Mesothelial cell of epicardium (in vitro differentiated cells): ENCODE measurements around the gene MYMX. TPM values are rescaled to one million over a fixed set of nuclear protein-coding genes. Genes with fewer than 3 reads are reported as not detected.
"Not testable (repeated sequence)": the region's sequence is repeated elsewhere in the genome, so short reads cannot be mapped to it uniquely, and the experiment has no call there.

Source experiments
- DNase-seq, 2 experiments: peaks; one replicate each; pipeline ENCODE4 v3.0.0; 2021; ENCODE audit warnings: low spot score in 2 of 2; ENCODE audit not compliant: unreplicated experiment in 2 of 2
- H3K27ac Mint-ChIP-seq: 2 replicates; pipeline ENCODE4 v1.8.0; 2021; ENCODE audit warnings: mixed read lengths
- H3K27me3 Mint-ChIP-seq: 2 replicates; pipeline ENCODE4 v1.8.0; 2021; ENCODE audit warnings: low read depth, mixed read lengths
- H3K36me3 Mint-ChIP-seq: 2 replicates; pipeline ENCODE4 v1.8.0; 2021; ENCODE audit warnings: mixed read lengths
- H3K4me1 Mint-ChIP-seq: 2 replicates; pipeline ENCODE4 v1.8.0; 2021; ENCODE audit warnings: mixed read lengths
- H3K4me3 Mint-ChIP-seq: 2 replicates; pipeline ENCODE4 v1.8.0; 2021; ENCODE audit warnings: mild to moderate bottlenecking, moderate library complexity, mixed read lengths
- H3K9me3 Mint-ChIP-seq: 2 replicates; pipeline ENCODE4 v1.8.0; 2021; ENCODE audit warnings: mixed read lengths
- CTCF ChIP-seq: fragments of 200-600 bp; sonication (generic); IDR thresholded peaks from one replicate; pipeline ENCODE4 v1.5.0; 2021; ENCODE audit warnings: antibody characterized with exemption; ENCODE audit not compliant: unreplicated experiment
- total RNA-seq: library from RNA; stranded (reverse); gene quantifications from 3 replicates; pipeline ENCODE4 v1.2.1, GENCODE V29; 2021

MYMX gene
- total RNA-seq, 1 donor from 2014 or later, result not detected

GRCh38 chr6:44179072-44179536 lies 37.6 kb upstream of the MYMX start:
- Mint-ChIP-seq H3K9me3 (no peaks in the 10 kb centered on the region), H3K27me3 (no peaks in the 10 kb centered on the region), H3K27ac (peak overlapping the region; percentile 4), H3K36me3 (no peaks in the 10 kb centered on the region), H3K4me3 (no peak overlapping the region), H3K4me1 (no peaks in the 10 kb centered on the region)
- no peak for DNase-seq
- no peak for TF ChIP-seq CTCF

GRCh38 chr6:44179648-44180047 lies 37.1 kb upstream of the MYMX start:
- TF ChIP-seq CTCF, result no peak
- Mint-ChIP-seq H3K4me1 (no peaks in the 10 kb centered on the region), H3K27me3 (no peaks in the 10 kb centered on the region), H3K9me3 (no peaks in the 10 kb centered on the region), H3K36me3 (no peaks in the 10 kb centered on the region), H3K27ac (no peak overlapping the region), H3K4me3 (no peak overlapping the region)
- no peak for DNase-seq

- no peak for TF ChIP-seq CTCF
- Mint-ChIP-seq H3K27ac (no peak overlapping the region), H3K4me1 (peaks cover 2% of the 10 kb centered on the region), H3K27me3 (no peaks in the 10 kb centered on the region), H3K4me3 (no peak overlapping the region), H3K9me3 (no peaks in the 10 kb centered on the region), H3K36me3 (no peaks in the 10 kb centered on the region)
- DNase-seq, result no peak
These were observed 36.3 kb upstream of the MYMX start for GRCh38 chr6:44180406-44180805.

GRCh38 chr6:44180886-44181285 lies 35.8 kb upstream of the MYMX start:
- Mint-ChIP-seq H3K27ac (no peak overlapping the region), H3K4me1 (peaks cover 4% of the 10 kb centered on the region), H3K4me3 (no peak overlapping the region), H3K9me3 (no peaks in the 10 kb centered on the region), H3K36me3 (no peaks in the 10 kb centered on the region), H3K27me3 (no peaks in the 10 kb centered on the region)
- no peak for TF ChIP-seq CTCF
- DNase-seq, result no peak

GRCh38 chr6:44181784-44182183 lies 34.9 kb upstream of the MYMX start:
- not testable (repeated sequence) for H3K27me3 Mint-ChIP-seq, DNase-seq, H3K36me3 Mint-ChIP-seq, H3K4me1 Mint-ChIP-seq, H3K4me3 Mint-ChIP-seq, H3K27ac Mint-ChIP-seq, H3K9me3 Mint-ChIP-seq

- DNase-seq, result no peak
- H3K4me3 Mint-ChIP-seq, result no peak overlapping the region
- no peaks in the 10 kb centered on the region for H3K9me3 Mint-ChIP-seq
- H3K27me3 Mint-ChIP-seq, result no peaks in the 10 kb centered on the region
- TF ChIP-seq CTCF, result no peak
- H3K36me3 Mint-ChIP-seq, result no peaks in the 10 kb centered on the region
- H3K4me1 Mint-ChIP-seq, result peaks cover 9% of the 10 kb centered on the region
- H3K27ac Mint-ChIP-seq, result no peak overlapping the region
These were observed 33.8 kb upstream of the MYMX start for GRCh38 chr6:44182911-44183390.
